GM21717 (cell line): ENCODE results near the gene ZNF418.

Experiments
- ATAC-seq: cut with Tn5 transposase; IDR thresholded peaks from one replicate; pipeline ENCODE4 v1.9.1; 2021; ENCODE audit warnings: mild to moderate bottlenecking, moderate library complexity; ENCODE audit not compliant: unreplicated experiment

ZNF418 gene

DNA sequence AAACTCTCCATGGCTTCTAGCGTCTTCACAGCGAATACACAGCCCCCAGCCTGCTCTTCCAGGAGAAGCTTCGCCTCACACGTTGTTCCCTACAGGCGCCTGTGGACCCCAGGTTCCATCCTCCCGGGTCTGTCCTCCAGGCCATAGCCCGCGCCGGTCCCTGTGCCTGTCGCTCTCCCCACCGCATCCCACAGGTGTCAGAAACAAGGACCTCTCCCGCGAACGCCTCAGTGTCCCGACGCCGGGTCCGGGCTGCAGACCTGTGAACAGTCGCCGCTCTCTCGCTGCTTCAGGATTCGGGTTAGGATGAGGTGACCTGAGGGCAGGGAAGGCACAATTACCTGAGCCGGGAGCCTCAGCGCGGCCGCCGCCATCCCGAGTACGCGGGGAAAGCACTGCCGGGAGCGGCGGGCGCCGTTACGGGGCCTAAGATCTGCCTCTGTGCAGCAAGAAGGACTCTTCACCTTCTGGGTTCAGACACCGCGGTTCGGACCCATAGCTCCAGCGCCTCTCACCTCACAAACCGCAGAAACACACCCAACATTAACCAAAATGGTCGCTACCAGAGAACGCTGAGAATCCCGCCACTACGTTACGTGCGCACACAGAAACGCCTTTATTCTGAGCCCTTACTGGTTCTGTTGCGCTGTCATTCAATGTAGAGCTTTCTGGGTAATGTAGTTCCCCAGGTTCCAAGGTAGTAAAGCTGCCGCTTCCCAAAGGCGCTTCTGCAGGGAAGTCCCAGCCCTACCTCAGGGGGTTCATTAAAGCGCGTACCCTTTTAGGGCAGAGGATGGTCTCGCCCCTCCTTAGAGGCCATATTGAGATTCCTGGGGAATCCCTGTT lies at the start of gene ZNF418:
Gene ZNF418 (minus strand): TSS at position 583 of the 846 bp plus-strand sequence. CDS start 1,580 bp downstream, outside the sequence.
- no peak for ATAC-seq

DNA sequence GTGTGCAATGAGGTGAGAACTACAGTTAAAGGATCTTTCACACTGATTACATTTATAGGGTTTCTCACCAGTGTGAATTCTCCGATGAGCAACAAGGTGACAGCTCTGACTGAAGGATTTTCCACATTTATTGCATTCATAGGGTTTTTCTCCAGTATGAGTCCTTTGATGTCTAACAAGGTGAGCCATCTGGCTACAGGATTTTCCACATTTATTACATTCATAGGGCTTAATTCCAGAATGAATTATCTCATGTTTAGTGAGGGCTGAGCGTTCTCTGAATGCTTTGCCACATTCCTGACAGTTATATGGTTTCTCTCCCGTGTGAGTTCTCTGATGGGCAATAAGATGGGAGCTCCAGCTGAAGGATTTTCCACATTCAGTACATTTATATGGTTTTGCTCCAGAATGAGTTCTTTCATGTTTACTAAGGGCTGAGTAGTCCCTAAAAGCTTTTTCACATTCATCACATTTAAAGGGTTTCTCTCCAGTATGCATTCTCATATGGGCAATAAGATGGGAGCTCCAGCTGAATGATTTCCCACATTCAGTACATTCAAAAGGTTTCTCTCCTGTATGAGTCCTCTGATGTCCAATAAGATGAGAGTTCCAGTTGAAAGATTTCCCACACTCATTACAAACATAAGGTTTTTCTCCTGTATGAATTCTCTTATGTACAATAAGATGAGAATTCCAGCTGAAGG lies 43.5 kb upstream of the ZNF418 start:
- ATAC-seq: no peak

DNA sequence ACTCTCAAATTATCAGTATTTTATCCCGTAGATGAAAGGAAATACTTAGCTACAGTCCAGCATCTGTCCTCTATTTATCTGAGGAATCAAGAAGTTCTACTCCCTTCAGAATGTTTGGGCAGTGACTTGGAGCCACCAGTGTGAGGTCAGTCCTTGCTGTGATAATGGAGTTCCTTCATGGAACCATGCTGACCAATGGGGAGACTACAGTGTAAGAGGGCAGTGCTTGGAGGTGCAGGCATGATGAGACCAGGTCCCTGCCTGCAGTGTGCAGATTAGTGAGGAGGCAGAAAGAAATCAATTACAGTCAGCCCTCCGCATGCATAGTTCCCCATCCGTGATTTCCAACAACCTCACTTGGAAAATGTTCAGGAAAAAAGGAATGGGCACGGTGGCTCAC lies 39.2 kb upstream of the ZNF418 start, which contains the start of gene C19orf18:
Gene C19orf18 (minus strand): TSS at position 101 of the 400 bp plus-strand sequence. CDS start 102 bp downstream, outside the sequence.
- ATAC-seq: no peak

DNA sequence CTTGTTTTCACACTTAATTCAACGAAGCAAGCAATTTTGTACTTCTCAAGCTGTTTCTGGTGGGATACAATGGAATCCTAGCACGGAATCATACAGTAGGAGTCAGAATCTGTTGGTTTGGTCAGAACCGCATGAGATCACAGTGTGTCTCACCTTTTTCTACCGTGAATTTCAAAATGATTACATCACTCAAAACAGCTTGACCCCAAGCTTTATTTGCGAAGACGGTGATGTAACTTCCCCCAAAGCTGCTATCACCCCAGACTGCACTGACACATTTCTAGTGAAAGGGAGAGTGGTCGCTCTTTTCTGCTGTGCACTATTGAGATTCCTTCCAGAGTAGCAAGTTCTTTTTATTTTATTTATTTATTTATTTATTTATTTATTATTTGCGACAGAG lies 29.6 kb upstream of the ZNF418 start:
- ATAC-seq: no peak

DNA sequence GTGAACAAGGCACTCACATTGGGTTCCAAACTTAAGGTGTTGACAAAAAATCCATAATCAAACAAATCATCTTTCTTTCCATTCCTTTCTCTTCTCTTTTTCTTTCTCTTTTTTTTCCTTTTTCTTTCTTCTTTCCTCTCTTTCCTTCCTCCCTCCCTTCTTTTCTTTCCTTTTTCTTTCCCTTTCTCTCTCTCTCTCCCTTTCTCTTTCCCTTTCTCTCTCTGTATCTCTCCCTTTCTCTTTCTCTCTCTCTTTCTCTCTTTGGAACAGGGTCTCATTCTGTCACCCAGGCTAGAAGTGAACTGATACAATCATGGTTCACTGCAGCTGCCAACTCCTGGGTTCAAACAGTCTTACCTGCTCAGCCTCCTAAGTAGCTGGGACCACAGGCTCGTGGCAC lies 26.6 kb upstream of the ZNF418 start:
- ATAC-seq: no peak

DNA sequence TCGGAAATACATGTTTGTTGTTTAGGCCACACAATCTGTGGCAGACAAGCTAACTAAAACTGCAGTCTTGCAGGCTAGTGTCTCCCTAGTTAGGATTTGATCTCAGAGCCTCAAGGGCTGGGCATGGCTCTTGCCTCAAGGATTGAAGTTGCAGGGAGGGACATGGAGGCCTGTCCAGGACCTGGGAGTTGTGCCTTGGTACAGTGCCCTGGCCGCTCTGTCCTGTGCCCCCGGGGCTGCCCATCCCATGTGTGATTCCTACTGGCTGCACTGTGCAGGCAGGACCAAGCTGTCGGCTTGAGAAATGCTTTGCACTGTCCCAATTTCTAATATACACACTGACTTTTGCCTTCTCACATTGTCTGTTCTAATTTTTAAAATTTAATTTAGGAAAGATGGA lies 19.8 kb upstream of the ZNF418 start:
- no peak for ATAC-seq

DNA sequence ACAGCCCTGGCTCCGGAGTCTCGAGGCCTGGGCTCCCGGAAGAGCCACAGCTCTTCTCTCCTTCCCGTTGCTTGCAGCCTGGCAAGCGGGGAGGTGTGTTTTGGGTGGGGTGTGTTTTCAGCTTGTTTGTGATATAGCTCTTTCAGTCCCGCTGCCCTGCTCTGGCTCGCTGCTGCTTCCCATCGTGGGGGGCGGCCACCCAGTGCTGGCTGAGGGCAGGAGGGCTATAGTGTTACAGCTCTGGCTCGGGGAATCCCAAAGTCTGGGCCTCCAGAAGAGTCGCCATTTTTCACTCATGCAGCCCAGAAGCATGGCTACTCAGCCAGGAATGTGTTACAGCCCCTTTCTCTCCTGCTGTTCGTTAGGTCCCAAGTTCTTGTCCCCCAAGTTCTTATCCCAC lies 14.5 kb upstream of the ZNF418 start:
- no peak for ATAC-seq

DNA sequence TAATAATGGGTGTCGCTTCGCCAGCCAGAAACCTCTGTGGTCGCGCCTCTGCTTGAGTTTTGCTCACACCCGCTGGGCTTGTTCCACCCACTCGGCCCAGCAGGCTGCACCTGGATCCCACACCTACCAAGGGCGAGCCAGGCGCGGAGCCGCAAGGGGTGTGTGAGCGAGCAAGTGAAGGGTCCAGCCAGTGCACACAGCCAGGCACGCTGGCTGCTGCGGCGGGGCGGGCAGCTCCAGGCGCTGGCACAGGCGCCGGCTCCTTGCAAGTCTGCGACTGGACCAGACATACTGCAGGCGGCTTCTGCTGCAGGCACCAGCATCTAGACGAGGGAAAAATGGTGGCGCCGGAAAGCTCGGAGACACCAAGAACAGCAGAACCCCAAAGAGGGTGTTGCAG lies 14.1 kb upstream of the ZNF418 start:
- ATAC-seq: no peak

DNA sequence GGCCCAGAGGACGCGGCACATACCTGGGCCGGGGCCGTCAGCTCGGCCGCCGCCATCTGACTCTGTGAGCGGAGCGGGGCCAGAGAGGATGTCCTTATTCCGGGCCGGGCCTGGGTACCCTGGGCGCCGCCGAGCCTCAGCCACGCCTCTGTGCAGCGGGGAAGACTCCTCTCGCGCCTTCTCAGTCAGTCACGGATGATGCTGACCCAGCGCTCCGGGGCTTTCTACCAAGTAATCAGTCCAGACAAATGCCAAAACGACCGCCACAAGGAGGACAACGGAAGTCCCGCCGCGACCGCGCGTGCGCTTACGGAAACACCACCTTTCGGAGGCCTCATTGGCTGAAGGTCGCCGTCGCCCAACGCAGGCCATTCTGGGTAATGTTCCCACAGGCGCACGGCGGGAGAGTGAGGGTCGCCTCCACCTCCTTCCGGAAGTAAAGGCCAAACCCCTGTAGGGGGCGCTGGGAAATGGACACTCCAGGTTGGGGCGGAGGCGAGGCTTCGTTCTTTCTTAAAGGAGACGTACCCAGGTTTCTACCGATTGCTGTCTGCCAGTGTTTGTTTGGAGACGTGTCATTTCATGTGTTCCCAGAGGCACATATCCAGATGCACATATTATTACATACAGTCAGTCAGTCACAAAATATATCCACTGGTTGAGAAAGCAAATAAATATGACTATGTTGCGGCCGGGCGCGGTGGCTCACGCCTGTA lies 12.4 kb upstream of the ZNF418 start, which contains the start of gene ZNF256:
Gene ZNF256 (minus strand): TSS at position 288 of the 716 bp plus-strand sequence. CDS start 232 bp downstream, at position 56.
- peak; percentile 82 for ATAC-seq

DNA sequence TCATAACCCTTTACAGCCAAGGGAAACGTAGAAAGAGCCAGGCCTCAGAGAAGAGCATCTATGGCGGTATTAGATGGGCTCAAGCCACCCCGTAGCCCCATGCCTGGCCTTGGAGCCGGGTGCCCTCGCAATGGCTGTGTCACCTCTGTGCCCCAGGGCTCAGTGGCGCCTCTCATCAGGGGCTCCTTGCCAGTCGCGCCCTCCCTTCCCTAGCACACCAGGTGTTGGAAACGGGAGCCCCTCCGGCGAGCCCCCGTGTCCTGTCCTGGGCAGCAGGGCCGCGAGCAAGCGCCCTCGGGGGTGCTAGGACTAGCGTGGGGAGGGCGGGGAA lies 11.9 kb upstream of the ZNF418 start:
- peak; percentile 8 for ATAC-seq

DNA sequence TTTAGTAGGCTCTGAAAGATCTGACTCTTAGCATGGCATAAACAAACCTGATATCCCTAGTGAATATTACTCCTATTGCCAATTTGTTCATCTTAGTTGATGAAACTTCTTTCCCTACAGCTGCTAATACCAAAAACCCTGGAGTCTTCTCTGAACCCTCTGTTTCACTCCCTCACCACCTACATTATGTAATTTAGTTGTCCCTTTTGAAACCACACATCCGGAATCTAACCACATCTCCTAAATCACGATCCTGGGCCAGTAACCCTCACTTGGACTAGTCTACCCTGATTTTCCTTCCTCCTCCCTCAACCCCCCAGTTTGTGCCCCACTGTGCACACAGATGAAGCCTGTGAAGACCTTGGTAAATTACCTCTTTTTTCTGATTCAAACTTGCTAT lies 11.1 kb upstream of the ZNF418 start:
- ATAC-seq: no peak

DNA sequence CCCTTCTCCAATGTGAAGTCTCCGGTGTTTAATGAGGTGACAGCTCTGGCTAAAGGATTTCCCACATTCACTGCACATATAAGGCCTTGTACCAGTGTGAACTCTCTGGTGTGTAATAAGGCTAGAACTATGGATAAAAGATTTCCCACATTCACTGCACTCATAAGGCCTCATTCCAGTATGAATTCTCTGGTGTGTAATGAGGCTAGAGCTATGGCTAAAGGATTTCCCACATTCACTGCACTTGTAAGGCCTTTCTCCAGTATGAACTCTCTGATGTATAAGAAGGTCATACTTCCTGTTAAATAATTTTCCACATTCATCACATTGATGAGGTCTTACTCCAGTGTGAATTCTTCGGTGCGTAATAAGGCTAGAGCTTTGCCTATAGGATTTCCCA lies 6.4 kb upstream of the ZNF418 start:
- no peak for ATAC-seq

DNA sequence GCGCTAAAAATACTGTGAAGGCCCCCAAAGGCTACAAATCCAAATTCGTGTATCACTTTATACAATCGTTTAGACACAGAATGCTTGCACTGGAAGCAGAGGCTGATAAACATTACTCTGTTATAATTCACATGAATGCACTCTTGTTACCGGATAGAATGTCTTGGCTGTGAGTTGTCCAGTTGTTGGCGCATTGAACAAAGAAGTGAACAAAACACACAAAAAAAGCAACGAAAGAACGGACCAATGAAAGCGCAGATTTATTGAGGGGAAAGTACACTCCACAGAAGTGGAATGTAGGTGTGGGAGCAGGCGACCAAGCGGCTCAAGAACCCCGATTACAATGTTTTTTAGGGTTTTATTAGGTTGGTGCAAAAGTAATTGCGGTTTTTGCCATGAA lies 529 bp upstream of the ZNF418 start:
- no peak for ATAC-seq

DNA sequence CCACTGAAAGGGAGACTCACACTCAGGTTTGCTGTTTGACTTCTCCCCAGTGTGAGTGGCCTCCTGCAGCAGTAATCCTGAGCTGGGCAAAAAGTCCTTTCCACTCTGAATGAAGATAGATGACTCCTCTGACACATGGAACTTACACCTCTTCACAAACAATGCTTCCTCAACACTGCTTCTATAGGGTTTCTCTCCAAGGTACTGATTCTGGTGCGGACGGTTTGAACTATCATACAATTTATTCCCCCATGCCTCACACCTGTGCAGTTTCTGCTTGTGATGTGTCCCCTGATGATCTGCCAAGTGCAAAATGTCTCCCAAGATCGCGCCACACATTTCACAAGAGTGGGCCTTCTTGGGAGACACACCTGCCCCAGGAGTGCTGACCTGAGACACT lies 7.6 kb downstream of the ZNF418 start:
- ATAC-seq: no peak

DNA sequence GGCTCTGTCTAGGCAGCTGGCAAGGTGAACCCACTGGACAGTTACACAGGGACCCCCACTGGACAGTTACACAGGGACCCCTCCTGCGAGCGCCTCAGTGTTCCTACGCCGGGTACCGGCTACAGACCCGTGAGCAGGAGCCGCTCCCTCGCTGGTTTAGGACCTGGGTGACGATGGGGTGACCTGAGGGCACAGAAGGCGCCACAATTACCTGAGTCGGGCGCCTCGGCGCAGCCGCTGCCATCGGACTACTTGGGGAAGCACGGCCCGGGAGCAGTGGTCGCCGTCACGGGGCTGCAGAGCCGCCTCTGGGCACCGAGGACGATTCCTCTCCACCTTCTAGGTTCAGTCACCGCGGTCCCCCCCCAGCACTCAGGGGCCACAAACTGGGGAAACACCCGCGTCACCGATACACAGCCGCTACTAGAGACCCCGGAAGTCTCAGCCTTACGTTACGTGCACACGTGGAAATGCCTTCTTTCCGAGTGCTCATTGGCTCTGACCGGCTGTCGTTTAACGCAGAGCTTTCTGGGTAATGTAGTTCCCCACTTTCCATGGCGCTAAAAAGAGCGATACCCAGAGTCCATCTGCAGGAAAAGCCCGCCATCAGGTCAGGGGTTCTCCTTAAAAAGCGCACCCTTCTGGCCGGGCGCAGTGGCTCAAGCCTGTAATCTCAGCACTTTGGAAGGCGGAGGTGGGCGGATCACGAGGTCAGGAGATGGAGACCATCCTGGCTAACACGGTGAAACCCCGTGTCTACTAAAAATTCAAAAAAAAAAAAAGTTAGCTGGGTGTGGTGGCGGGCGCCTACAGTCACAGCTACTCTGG lies 18.8 kb downstream of the ZNF418 start, which contains the start of gene ZNF417:
Gene ZNF417 (minus strand): TSS at position 425 of the 828 bp plus-strand sequence. CDS start 181 bp downstream, at position 244.
- peak; percentile 96 for ATAC-seq

DNA sequence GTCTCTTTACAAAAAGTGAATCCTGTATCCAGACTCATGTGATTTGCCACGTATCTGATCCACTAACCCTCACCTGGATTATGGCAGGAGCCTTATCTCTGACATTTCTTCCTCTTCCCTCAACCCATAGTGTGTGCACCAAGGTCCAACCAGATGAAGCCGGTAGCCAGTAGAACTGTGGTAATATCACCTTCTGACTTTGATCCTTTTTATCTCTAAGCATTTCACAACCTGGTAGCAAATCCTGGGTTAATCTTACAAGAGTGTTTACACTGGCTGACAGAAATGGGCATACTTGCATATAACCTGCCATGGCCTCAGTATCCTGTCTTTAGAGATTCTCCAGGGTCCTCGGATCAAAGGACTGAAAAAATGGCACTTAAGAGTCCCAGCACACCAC lies 20.7 kb downstream of the ZNF418 start:
- ATAC-seq: no peak

DNA sequence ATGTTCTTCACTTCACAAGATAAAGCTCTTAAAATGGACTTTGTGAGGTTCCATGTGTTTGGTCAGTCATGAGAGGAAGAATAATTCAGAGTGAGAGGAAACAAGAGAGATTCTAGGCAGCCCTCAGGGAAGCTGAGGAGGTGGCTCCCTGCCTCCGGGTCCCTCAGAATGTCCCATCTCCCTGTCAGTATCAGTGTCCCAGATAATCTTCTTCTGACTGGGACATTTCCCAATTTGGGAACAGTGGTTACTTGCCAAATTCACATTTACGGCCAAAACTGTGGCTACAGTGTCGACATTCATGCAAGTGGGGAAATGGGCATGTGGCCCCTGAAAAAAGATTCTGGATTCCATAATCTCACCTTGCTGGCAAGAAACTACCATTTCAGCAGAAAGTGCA lies 27.8 kb downstream of the ZNF418 start:
- ATAC-seq: no peak

DNA sequence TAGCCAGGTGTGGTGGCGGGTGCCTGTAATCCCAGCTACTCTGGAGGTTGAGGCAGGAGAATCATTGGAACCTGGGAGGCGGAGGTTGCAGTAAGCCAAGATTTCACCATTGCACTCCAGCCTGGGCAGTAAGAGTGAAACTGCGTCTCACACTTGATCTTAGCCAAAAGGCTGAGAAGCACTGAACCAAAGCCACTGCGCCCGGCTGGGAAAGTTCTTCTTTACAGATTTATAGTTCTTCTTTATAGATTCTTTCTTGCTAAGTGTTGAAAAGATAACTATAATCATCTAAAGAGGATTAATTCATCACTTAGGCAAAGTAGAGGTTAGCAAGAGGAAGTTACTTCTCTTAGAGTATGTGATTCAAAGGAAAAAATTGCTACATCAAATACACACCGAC lies 29.9 kb downstream of the ZNF418 start:
- no peak for ATAC-seq

DNA sequence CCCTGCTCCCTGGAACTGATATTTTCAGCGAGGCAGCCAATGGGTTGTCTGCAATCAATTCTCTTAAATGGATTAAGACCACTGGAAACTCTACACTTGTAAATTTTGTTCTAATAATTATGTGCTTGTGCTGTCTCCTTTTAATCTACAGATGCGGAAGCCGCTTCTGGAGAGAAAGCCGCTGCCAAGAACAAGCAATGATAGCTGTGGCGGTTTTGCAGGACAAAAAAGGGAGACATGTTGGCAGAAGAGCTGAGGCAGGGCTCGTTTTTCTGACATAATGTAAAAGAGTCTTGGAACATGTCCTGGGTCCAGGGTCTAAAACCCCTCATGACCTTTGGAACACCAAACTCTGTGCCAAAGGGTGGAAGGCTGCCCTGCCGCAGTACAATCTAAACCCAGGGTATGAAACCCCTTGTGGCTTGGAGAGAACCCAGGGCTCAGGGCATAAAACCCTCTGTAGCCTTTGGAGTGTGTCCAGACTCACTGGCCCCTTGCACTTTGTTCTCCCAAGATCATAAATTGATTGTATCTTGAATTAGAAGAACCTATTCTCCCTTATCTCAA lies 31.5 kb downstream of the ZNF418 start:
- ATAC-seq: no peak

DNA sequence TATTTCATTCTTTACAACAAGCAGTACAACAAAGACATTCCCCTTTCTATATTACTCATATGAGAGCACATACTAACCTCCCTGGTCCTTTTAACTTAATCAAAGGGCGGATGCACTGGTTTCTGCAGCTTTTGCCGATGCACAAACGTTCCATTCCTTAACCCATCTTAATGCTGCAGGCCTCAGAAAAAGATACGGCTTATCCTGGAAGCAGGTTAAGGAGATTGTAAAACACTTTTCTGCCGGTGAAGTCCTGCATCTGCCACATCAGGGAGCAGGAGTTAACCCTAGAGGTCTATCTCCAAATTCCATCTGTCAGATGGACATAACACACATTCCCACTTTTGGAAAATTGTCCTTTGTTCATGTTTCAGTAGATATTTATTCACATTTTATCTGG lies 34.9 kb downstream of the ZNF418 start:
- ATAC-seq: no peak
